GM18520 (cell line): Measurements from ENCODE around the gene C1QTNF4.
A peak's percentile ranks its signal among the peaks of the same experiment; 100 is the strongest.

Source experiments
- ATAC-seq: cut with Tn5 transposase; IDR thresholded peaks from one replicate; pipeline ENCODE4 v1.9.1; 2021; ENCODE audit not compliant: unreplicated experiment

The C1QTNF4 gene

GRCh38 chr11:47593492-47593933 is 698 bp downstream of the C1QTNF4 start:
- ATAC-seq: no peak

- no peak for ATAC-seq
Measured at GRCh38 chr11:47592970-47593369, 1.2 kb downstream of the C1QTNF4 start.

- no peak for ATAC-seq
Measured at GRCh38 chr11:47592251-47592650, 2.0 kb downstream of the C1QTNF4 start.

- ATAC-seq: no peak
Measured at GRCh38 chr11:47591764-47592163, 2.4 kb downstream of the C1QTNF4 start.

GRCh38 chr11:47589977-47590861 is 4.0 kb downstream of the C1QTNF4 start:
- no peak for ATAC-seq

GRCh38 chr11:47589584-47589976 is 4.6 kb downstream of the C1QTNF4 start:
- ATAC-seq: no peak

GRCh38 chr11:47589118-47589517 is 5.1 kb downstream of the C1QTNF4 start:
- no peak for ATAC-seq

- ATAC-seq: no peak
Measured at GRCh38 chr11:47587723-47588326, 6.4 kb downstream of the C1QTNF4 start.

GRCh38 chr11:47587039-47587716 is 7.0 kb downstream of the C1QTNF4 start:
- no peak for ATAC-seq

GRCh38 chr11:47586098-47586855 is 7.9 kb downstream of the C1QTNF4 start, which contains the start of gene FAM180B:
Gene FAM180B (plus strand): TSS chr11:47586678. CDS start chr11:47586769, 91 bp downstream.
- ATAC-seq: no peak

- ATAC-seq: no peak
Measured at GRCh38 chr11:47583844-47584243, 10.4 kb downstream of the C1QTNF4 start.

- ATAC-seq: peak; percentile 93
Measured at GRCh38 chr11:47578524-47579494, 15.4 kb downstream of the C1QTNF4 start, which contains the start of the genes KBTBD4 and NDUFS3. Gene KBTBD4 (minus strand): TSS chr11:47578970. CDS start chr11:47578951, 19 bp downstream. Gene NDUFS3 (plus strand): TSS chr11:47579074. CDS start chr11:47579092, 18 bp downstream.

- ATAC-seq: no peak
Measured at GRCh38 chr11:47577460-47578041, 16.7 kb downstream of the C1QTNF4 start.

GRCh38 chr11:47573321-47573720 is 20.9 kb downstream of the C1QTNF4 start:
- ATAC-seq: no peak

- ATAC-seq: no peak
Measured at GRCh38 chr11:47572715-47573255, 21.4 kb downstream of the C1QTNF4 start.

GRCh38 chr11:47571895-47572294 is 22.3 kb downstream of the C1QTNF4 start:
- no peak for ATAC-seq

- ATAC-seq: no peak
Measured at GRCh38 chr11:47571357-47571729, 22.9 kb downstream of the C1QTNF4 start.

- no peak for ATAC-seq
Measured at GRCh38 chr11:47570651-47571356, 23.4 kb downstream of the C1QTNF4 start.
